ENCODE measurements around the gene PRSS50.

- TF ChIP-seq POLR2A (IDR thresholded peaks at IDR 0.05; ENCODE audit: low read length) (no peak), GATA1 (IDR thresholded peaks at IDR 0.05; ENCODE audit: low read depth, low read length) (no peak)
These were observed 3.6 kb downstream of the PRSS50 start for GRCh38 chr3:46713898-46714552.

All from erythroblast (primary cell).